CD14-positive monocyte (primary cell): ENCODE results near the gene RCCD1. TPM values are rescaled to one million over a fixed set of nuclear protein-coding genes. Genes with fewer than 3 reads are reported as not detected.

Experiments
- DNase-seq, 3 donors: peaks; one replicate each; pipeline ENCODE4 v3.0.0-alpha.2; 2011 to 2022
- H2AFZ ChIP-seq: 2 replicates; pipeline ENCODE4 v1.6.0; 2012; ENCODE audit warnings: mild to moderate bottlenecking, low read depth, low read length, inconsistent platforms; ENCODE audit not compliant: insufficient read depth, poor library complexity, severe bottlenecking
- H3K27ac ChIP-seq, 2 donors: 1 replicate in 1 of 2; 2 replicates in 1 of 2; pipeline ENCODE4 v1.5.1; 2012 to 2013; ENCODE audit warnings: low read length in 2 of 2, control low read depth in 1 of 2, inconsistent platforms in 1 of 2, low read depth in 1 of 2, mild to moderate bottlenecking in 1 of 2
- H3K27me3 ChIP-seq, 2 donors: one replicate each; pipeline versions ENCODE4 v1.6.0 to v1.6.1; 2011 to 2013; ENCODE audit warnings: low read length in 2 of 2; ENCODE audit not compliant: control insufficient read depth in 2 of 2, insufficient read depth in 2 of 2
- H3K36me3 ChIP-seq, 2 donors: replicated peaks in 1 of 2; 1 replicate in 1 of 2; 2 replicates in 1 of 2; pipeline versions ENCODE4 v1.5.1 to v1.6.1; 2012 to 2013; ENCODE audit warnings: low read length in 2 of 2, control low read depth in 1 of 2, inconsistent platforms in 1 of 2, mild to moderate bottlenecking in 1 of 2; ENCODE audit not compliant: insufficient read depth in 2 of 2, control insufficient read depth in 1 of 2
- H3K4me1 ChIP-seq, 2 donors: 1 replicate in 1 of 2; 2 replicates in 1 of 2; pipeline versions ENCODE4 v1.5.1 to v1.6.1; 2012 to 2013; ENCODE audit warnings: low read length in 2 of 2, control low read depth in 1 of 2, inconsistent platforms in 1 of 2, mild to moderate bottlenecking in 1 of 2, moderate library complexity in 1 of 2; ENCODE audit not compliant: insufficient read depth in 2 of 2, control insufficient read depth in 1 of 2
- H3K4me2 ChIP-seq: replicated peaks from 2 replicates; pipeline ENCODE3; 2012; ENCODE audit warnings: low read length, moderate library complexity, mild to moderate bottlenecking; ENCODE audit not compliant: poor library complexity, severe bottlenecking; ENCODE audit errors: extremely low read depth
- H3K4me3 ChIP-seq, 3 experiments: fragments of 200-600 bp in 1 of 3; sonication (generic) in 1 of 3; replicated peaks in 1 of 3; 1 replicate in 2 of 3; 2 replicates in 1 of 3; pipeline ENCODE4 v1.5.1; 2011 to 2013; ENCODE audit warnings: low read length in 3 of 3, mild to moderate bottlenecking in 3 of 3, control low read depth in 2 of 3, low read depth in 2 of 3, inconsistent platforms in 1 of 3, moderate library complexity in 1 of 3
- H3K79me2 ChIP-seq: 2 replicates; pipeline ENCODE4 v1.6.0; 2012; ENCODE audit warnings: mild to moderate bottlenecking, control low read depth, inconsistent platforms, low read length, moderate library complexity; ENCODE audit not compliant: insufficient read depth
- H3K9ac ChIP-seq: 2 replicates; pipeline ENCODE4 v1.6.0; 2017; ENCODE audit warnings: low read length, mild to moderate bottlenecking; ENCODE audit not compliant: insufficient read depth, poor library complexity, severe bottlenecking
- H3K9me3 ChIP-seq, 2 donors: replicated peaks in 1 of 2; 1 replicate in 1 of 2; 2 replicates in 1 of 2; pipeline versions ENCODE4 v1.5.1 to v1.6.1; 2012 to 2013; ENCODE audit warnings: low read length in 2 of 2, control low read depth in 1 of 2; ENCODE audit not compliant: control insufficient read depth in 1 of 2, insufficient read depth in 1 of 2
- H4K20me1 ChIP-seq: 2 replicates; pipeline ENCODE4 v1.6.0; 2012; ENCODE audit warnings: mild to moderate bottlenecking, low read length, control low read depth, moderate library complexity; ENCODE audit not compliant: insufficient read depth
- H3K27ac Mint-ChIP-seq, 7 donors: one replicate each; pipeline ENCODE4 v1.8.0; 2020; ENCODE audit warnings: mild to moderate bottlenecking in 7 of 7, mixed read lengths in 7 of 7, moderate library complexity in 6 of 7, inconsistent platforms in 2 of 7
- H3K27me3 Mint-ChIP-seq, 3 donors: one replicate each; pipeline ENCODE4 v1.8.0; 2021 to 2022; ENCODE audit warnings: low read depth in 3 of 3, mild to moderate bottlenecking in 3 of 3, mixed read lengths in 3 of 3, moderate library complexity in 3 of 3, inconsistent platforms in 1 of 3
- H3K36me3 Mint-ChIP-seq, 2 donors: one replicate each; pipeline ENCODE4 v1.8.0; 2020; ENCODE audit warnings: mixed read lengths in 2 of 2, inconsistent platforms in 1 of 2, mild to moderate bottlenecking in 1 of 2
- H3K4me1 Mint-ChIP-seq: one replicate; pipeline ENCODE4 v1.8.0; 2020; ENCODE audit warnings: mild to moderate bottlenecking, mixed read lengths
- H3K4me3 Mint-ChIP-seq, 2 donors: one replicate each; pipeline ENCODE4 v1.8.0; 2020; ENCODE audit warnings: mild to moderate bottlenecking in 2 of 2, mixed read lengths in 2 of 2, moderate library complexity in 1 of 2
- H3K9me3 Mint-ChIP-seq, 7 donors: one replicate each; pipeline ENCODE4 v1.8.0; 2020 to 2022; ENCODE audit warnings: mixed read lengths in 7 of 7, mild to moderate bottlenecking in 6 of 7, moderate library complexity in 6 of 7, inconsistent platforms in 2 of 7
- CTCF ChIP-seq: fragments of 200-600 bp; IDR thresholded peaks from one replicate; pipeline ENCODE4 v1.8.0; 2022; ENCODE audit warnings: antibody characterized with exemption, mild to moderate bottlenecking
- WGBS: methylation state at CpG from one replicate; pipeline ENCODE4 v1.1.5; 2013; ENCODE audit warnings: missing lambda C conversion rate; ENCODE audit not compliant: insufficient coverage; 5-methylcytosine and 5-hydroxymethylcytosine counted together
- intact Hi-C, 2 donors: fragments of 100-400 bp; cut with micrococcal nuclease; formaldehyde crosslinking; loops; one replicate each; pipeline versions ENCODE4 v1.15.0 to v1.15.1; 2023
- polyA plus RNA-seq, 3 donors: library from polyadenylated mRNA; depleted of rRNA in 1 of 3; unstranded in 2 of 3; stranded (reverse) in 1 of 3; fragments of 300-500 nt in 2 of 3; fragments of >200 nt in 1 of 3; fragmentation: Illumina TruSeq in 2 of 3; gene quantifications; 1 replicate in 2 of 3; 2 replicates in 1 of 3; pipeline ENCODE4 v1.2.3, GENCODE V29; 2012 to 2021

RCCD1 gene
- polyA plus RNA-seq, 3 donors, result 1.2 to 2.8 (median 1.5) TPM

DNA sequence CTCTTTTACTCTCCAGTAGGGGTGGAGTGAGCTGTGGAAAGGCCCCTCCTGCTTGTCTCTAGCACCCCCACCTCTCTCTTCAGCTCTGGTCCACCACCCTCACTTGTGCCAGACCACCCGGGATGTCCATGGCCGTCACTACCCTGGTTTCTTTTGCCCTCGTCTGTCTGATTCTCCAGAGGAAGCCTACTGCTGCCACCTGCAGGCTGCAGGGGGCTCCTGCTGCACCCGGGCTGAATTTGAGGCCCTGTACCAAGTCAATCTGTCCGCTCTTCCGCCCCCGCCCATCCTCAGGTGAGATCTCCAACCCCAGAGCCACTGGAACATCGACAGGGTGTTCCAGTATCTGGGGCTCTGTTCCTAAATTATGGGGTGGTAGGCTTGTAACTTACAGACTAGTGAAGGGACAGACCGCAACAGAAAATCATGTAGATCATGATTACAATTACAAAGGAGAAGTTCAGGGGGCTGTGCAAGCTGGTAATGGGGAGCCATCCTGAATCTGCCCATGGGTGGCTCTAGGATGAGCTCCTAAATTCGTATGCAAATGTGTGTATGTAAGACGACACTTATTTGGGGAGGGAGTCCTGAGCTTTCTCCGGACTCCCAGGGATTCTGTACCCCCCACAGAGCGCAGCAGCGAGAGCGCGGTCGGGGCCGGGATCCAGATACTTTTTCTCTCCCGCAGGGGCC is 20.3 kb upstream of the RCCD1 start:
- peak overlapping the region; percentile 75 for H3K9ac ChIP-seq
- H3K4me1 Mint-ChIP-seq, result peaks cover 42% of the 10 kb centered on the region

More for the DNA sequence above, 20.3 kb upstream of the RCCD1 start:
- peak overlapping the region; percentile 75 to 81 (median 80) for H3K4me3 ChIP-seq
- H3K36me3 ChIP-seq, result peaks cover 2 to 12% of the 10 kb centered on the region in 2 donors
- H3K27me3 ChIP-seq, result no peaks in the 10 kb centered on the region
- 0% methylated on average over 11 of the region's 19 CpGs for WGBS
- DNase-seq, result peak; percentile 73 to 78 (median 78)
- peak overlapping the region; percentile 72 for H3K4me2 ChIP-seq
- peak overlapping the region; percentile 81 to 92 for H3K4me3 Mint-ChIP-seq
- peak overlapping the region; percentile 96 for H2AFZ ChIP-seq
- H3K4me1 ChIP-seq, result peaks cover 46 to 68% of the 10 kb centered on the region in 2 donors
- H3K27ac Mint-ChIP-seq, result peak overlapping the region; percentile 72 to 93 (median 90)
- no peaks in the 10 kb centered on the region for H3K9me3 Mint-ChIP-seq
- TF ChIP-seq CTCF, result peak; percentile 93
- peaks cover 16 to 20% of the 10 kb centered on the region in 2 donors for H3K36me3 Mint-ChIP-seq
- peak overlapping the region; percentile 17 to 80 for H3K27ac ChIP-seq
- peaks cover 26% of the 10 kb centered on the region for H3K79me2 ChIP-seq
- peaks cover 0 to 2% (median 0%) of the 10 kb centered on the region in 3 donors for H3K27me3 Mint-ChIP-seq
- intact Hi-C loops, result loop anchor here (1.0 to 5.0 kb wide), 3 partner anchors 19 to 37 kb away; partner anchors contain the start of gene MAN2A2 (in 1 of the 2)
- no peaks in the 10 kb centered on the region for H3K9me3 ChIP-seq
- no peaks in the 10 kb centered on the region for H4K20me1 ChIP-seq
